Transverse colon (tissue), 4 donors: Measurements from ENCODE around the gene FAM114A2. TPM values are rescaled to one million over a fixed set of nuclear protein-coding genes. Genes with fewer than 3 reads are reported as not detected.

Experiments used
- DNase-seq: peaks from one replicate; pipeline ENCODE4 v3.0.0-alpha.2; 2019
- H3K27ac ChIP-seq, 4 donors: fragments of 200-600 bp; sonication (generic); 2 replicates each; pipeline ENCODE4 v1.5.1; 2016 to 2018; ENCODE audit warnings: inconsistent platforms in 4 of 4
- H3K27me3 ChIP-seq: fragments of 200-600 bp; sonication (generic); 2 replicates; pipeline ENCODE4 v1.5.1; 2017; ENCODE audit warnings: inconsistent platforms
- H3K36me3 ChIP-seq, 4 donors: fragments of 200-600 bp; sonication (generic); 2 replicates each; pipeline ENCODE4 v1.5.1; 2017 to 2019; ENCODE audit warnings: inconsistent platforms in 4 of 4
- H3K4me1 ChIP-seq, 4 donors: fragments of 200-600 bp; sonication (generic); 2 replicates each; pipeline ENCODE4 v1.5.1; 2017 to 2020; ENCODE audit warnings: inconsistent platforms in 4 of 4
- H3K4me3 ChIP-seq, 4 donors: fragments of 200-600 bp; sonication (generic); 1 replicate in 1 of 4; 2 replicates in 3 of 4; pipeline versions ENCODE4 v1.5.1 to v1.6.1; 2017 to 2019; ENCODE audit warnings: inconsistent platforms in 4 of 4
- H3K9me3 ChIP-seq, 2 donors: fragments of 200-600 bp; sonication (generic); 2 replicates each; pipeline ENCODE4 v1.5.1; 2017 to 2019; ENCODE audit warnings: inconsistent platforms in 2 of 2
- EP300 ChIP-seq: sonication (generic); formaldehyde crosslinking; IDR thresholded peaks from one replicate; pipeline ENCODE4 v1.6.1; 2017; ENCODE audit warnings: antibody characterized with exemption, low read depth
- POLR2A ChIP-seq: fragments of 450-650 bp; IDR thresholded peaks from one replicate; pipeline ENCODE4 v1.6.1; 2016; ENCODE audit warnings: antibody characterized with exemption, mild to moderate bottlenecking, moderate library complexity
- POLR2AphosphoS5 ChIP-seq, 3 donors: sonication (generic); formaldehyde crosslinking; IDR thresholded peaks; one replicate each; pipeline ENCODE4 v1.6.1; 2016; ENCODE audit warnings: antibody characterized with exemption in 3 of 3
- WGBS, 2 donors: methylation state at CpG; one replicate each; pipeline ENCODE4 v1.1.5; 2018; ENCODE audit warnings: low coverage in 1 of 2; 5-methylcytosine and 5-hydroxymethylcytosine counted together
- in situ Hi-C, 4 donors: fragments of 200-750 bp; cut with MboI; loops; one replicate each; pipeline versions ENCODE4 v1.15.0 to v1.15.1; 2017; ENCODE audit warnings: low sequenced_read_pairs in 3 of 4, low pct_ligation_motif_present in 1 of 4, low pct_unique_long_range_greater_than_20kb in 1 of 4
- intact Hi-C: fragments of 100-400 bp; cut with DNase I; formaldehyde crosslinking; loops from one replicate; pipeline ENCODE4 v1.15.1; 2023; ENCODE audit warnings: low total_unique reads
- total RNA-seq, 4 donors: library from RNA; depleted of rRNA; stranded (reverse); fragments of >200 nt; gene quantifications; one replicate each; pipeline ENCODE4 v1.1.0, GENCODE V29; 2016
- TF ChIP-seq, protein P1 (sequence below), 5 experiments: fragments of 200-600 bp in 3 of 5; fragments of 450-650 bp in 2 of 5; sonication (generic) in 3 of 5; IDR thresholded peaks; 1 replicate in 2 of 5; 2 replicates in 3 of 5; pipeline ENCODE4 v1.5.1; 2016 to 2017; ENCODE audit warnings: antibody characterized with exemption in 5 of 5, inconsistent platforms in 3 of 5, mild to moderate bottlenecking in 2 of 5, moderate library complexity in 1 of 5

Gene FAM114A2
- total RNA-seq, 4 donors from 2014 or later: 4.5 to 18.0 (median 10.6) TPM

DNA sequence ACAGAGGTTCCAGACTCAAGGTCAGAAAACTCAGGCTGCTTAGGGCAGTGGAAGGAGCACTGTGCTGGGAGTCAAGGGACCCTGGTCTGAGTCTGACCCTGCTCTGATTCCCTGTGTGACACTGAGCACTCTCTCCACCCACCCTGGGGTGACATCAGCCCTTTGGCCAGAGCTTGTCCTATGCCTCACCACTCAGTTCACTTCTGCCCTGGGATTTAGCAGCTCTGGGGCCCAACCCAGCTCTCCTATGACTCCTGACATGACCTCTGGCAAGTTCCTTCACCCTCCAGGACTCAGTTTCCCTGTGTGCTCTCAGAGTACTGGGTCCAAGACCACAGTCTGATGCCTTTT, 63.9 kb downstream of the FAM114A2 start:
- Histone ChIP-seq H3K4me1 (no peaks in the 10 kb centered on the region), H3K27me3 (no peaks in the 10 kb centered on the region), H3K27ac (no peak overlapping the region), H3K4me3 (no peak overlapping the region), H3K36me3 (no peaks in the 10 kb centered on the region), H3K9me3 (no peaks in the 10 kb centered on the region)
- in situ Hi-C loops (loop anchor here (25.0 kb wide), 4 partner anchors 462 to 1437 kb away; partner anchors contain the start of gene GRIA1 (in 1 of the 4)), intact Hi-C loops (no loop called here)
- TF ChIP-seq POLR2AphosphoS5 (IDR thresholded peaks at IDR 0.05): no peak
- TF ChIP-seq EP300: no peak
- no peak for TF ChIP-seq POLR2A
- TF ChIP-seq, protein P1, sequence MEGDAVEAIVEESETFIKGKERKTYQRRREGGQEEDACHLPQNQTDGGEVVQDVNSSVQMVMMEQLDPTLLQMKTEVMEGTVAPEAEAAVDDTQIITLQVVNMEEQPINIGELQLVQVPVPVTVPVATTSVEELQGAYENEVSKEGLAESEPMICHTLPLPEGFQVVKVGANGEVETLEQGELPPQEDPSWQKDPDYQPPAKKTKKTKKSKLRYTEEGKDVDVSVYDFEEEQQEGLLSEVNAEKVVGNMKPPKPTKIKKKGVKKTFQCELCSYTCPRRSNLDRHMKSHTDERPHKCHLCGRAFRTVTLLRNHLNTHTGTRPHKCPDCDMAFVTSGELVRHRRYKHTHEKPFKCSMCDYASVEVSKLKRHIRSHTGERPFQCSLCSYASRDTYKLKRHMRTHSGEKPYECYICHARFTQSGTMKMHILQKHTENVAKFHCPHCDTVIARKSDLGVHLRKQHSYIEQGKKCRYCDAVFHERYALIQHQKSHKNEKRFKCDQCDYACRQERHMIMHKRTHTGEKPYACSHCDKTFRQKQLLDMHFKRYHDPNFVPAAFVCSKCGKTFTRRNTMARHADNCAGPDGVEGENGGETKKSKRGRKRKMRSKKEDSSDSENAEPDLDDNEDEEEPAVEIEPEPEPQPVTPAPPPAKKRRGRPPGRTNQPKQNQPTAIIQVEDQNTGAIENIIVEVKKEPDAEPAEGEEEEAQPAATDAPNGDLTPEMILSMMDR (IDR thresholded peaks at IDR 0.05): no peak
- no peak for DNase-seq

DNA sequence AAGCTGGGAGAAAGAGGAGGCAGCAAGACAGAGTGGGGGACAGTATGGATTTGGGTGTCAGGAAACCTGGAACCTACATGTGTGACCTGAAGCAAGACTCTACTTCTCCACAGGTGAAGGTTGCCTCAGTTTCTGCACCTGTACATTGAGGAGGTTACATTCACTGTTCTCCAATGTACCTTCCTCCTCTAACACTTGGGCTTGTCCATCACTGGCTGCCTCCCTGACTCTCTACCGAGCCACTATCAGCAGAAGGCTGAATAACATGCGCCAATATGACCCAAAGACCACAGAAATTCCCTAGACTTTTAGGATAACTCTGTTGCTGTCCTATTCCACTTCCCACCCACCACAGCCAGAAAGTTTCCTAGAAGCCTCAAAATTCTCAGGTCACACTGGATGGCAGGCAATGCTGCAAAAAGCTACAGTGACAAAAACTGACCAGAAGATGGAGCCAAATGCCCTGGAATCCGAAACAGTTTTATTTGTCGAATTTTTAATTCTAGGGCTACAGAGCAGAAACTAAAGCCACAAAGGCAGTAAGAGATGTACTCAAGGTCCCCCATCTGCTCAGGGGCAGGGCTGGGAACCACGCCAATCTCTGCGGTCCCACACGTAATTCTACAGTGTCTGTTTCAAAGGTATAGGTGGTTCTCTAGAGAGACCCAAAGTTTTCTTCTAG, 64.4 kb downstream of the FAM114A2 start:
- in situ Hi-C loops: loop anchor here in 3 of 4 donors (25.0 kb wide), 4 partner anchors 462 to 1437 kb away; partner anchors contain the start of gene GRIA1 (in 1 of the 3)
- 23 to 30% methylated on average over 2 to 7 of the region's 7 CpGs for WGBS, 2 donors
- no peaks in the 10 kb centered on the region for H3K4me1 ChIP-seq
- TF ChIP-seq EP300 (no peak), POLR2AphosphoS5 (IDR thresholded peaks at IDR 0.05) (no peak)
- TF ChIP-seq, protein P1 (IDR thresholded peaks at IDR 0.05): peak; percentile 52 to 66 (median 62)
- no peak overlapping the region for H3K27ac ChIP-seq
- no peaks in the 10 kb centered on the region for H3K9me3 ChIP-seq
- peak; percentile 19 for DNase-seq
- no peaks in the 10 kb centered on the region for H3K36me3 ChIP-seq
- intact Hi-C loops: no loop called here
- no peak overlapping the region for H3K4me3 ChIP-seq
- no peaks in the 10 kb centered on the region for H3K27me3 ChIP-seq

DNA sequence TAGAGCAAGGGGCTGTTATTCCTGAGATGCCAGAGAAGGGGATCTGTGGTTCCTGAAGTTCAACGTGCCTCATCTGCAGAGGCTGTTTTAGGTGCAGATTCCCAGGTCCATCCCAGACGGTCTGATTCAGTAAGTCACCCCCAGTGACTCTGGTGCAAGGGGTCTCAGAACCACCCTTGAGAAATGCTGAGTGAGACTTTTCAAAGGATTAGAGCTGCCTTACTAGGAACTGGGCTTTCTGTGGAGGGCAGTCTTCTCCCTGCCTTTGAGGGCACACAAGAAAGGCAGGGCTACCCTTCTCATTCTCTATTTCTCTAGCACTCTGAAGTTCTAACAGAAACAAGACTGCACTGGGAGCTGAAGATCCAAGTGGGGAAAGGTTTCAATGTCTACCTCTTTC, 66.5 kb downstream of the FAM114A2 start:
- in situ Hi-C loops: loop anchor here in 3 of 4 donors (25.0 kb wide), 4 partner anchors 460 to 1435 kb away; partner anchors contain the start of gene GRIA1 (in 1 of the 3)
- no peak for DNase-seq
- Histone ChIP-seq H3K4me1 (no peaks in the 10 kb centered on the region), H3K36me3 (no peaks in the 10 kb centered on the region), H3K9me3 (no peaks in the 10 kb centered on the region), H3K27ac (no peak overlapping the region), H3K4me3 (no peak overlapping the region), H3K27me3 (no peaks in the 10 kb centered on the region)
- intact Hi-C loops: no loop called here
- WGBS, 2 donors: 40 to 58% methylated on average over 1 to 2 of the region's 2 CpGs
- TF ChIP-seq POLR2AphosphoS5 (IDR thresholded peaks at IDR 0.05) (no peak), EP300 (no peak), POLR2A (no peak)
- TF ChIP-seq, protein P1 (IDR thresholded peaks at IDR 0.05): no peak

DNA sequence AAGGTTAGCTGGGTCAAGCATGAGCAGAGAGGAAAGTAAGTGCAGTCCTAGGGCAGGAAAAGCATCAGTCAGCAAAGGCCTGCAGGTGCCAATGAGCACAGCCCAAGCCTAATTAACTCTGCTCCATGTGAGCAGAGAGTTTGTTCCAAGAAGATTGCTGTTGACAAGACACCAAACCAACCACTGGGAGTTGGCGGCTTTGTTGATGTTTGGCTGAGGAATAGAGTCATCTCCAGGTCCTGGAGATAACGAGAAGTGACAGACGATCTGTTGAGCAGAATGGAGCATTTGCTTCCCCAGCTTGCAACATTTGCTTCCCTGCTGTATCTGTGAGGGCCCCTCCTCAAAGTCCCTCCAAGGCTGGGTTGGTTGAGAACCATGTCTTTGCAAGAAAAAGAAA, 68.2 kb downstream of the FAM114A2 start:
- Histone ChIP-seq H3K9me3 (no peaks in the 10 kb centered on the region), H3K4me3 (no peak overlapping the region), H3K27me3 (peaks cover 3% of the 10 kb centered on the region), H3K36me3 (no peaks in the 10 kb centered on the region), H3K4me1 (no peaks in the 10 kb centered on the region), H3K27ac (no peak overlapping the region)
- no peak for DNase-seq
- intact Hi-C loops (no loop called here), in situ Hi-C loops (loop anchor here in 3 of 4 donors (25.0 kb wide), 4 partner anchors 458 to 1433 kb away; partner anchors contain the start of gene GRIA1 (in 1 of the 3))
- WGBS, 2 donors: 60 to 82% methylated on average over 3 of the region's 3 CpGs
- TF ChIP-seq EP300: no peak
- TF ChIP-seq POLR2A: no peak
- TF ChIP-seq, protein P1 (IDR thresholded peaks at IDR 0.05): no peak
- TF ChIP-seq POLR2AphosphoS5 (IDR thresholded peaks at IDR 0.05): no peak
